Caco-2 (cell line): ENCODE measurements around the gene AP1S3. TPM values are rescaled to one million over a fixed set of nuclear protein-coding genes. Genes with fewer than 3 reads are reported as not detected.

Experiments
- BruUV-seq: library from RNA; stranded (reverse); fragments of 400-500 nt; replicated peaks from 2 replicates; lab custom pipeline; 2021; lab: Mats Ljungman, UMichigan
- CTCF ChIA-PET: fragments of 300-600 bp; sonication (Branson Sonifier 250); formaldehyde crosslinking; loops from one replicate; lab custom pipeline; 2022; ENCODE audit warnings: antibody characterized with exemption; lab: Charles Lee
- POLR2A ChIA-PET: fragments of 300-600 bp; sonication (Branson Sonifier 250); formaldehyde crosslinking; loops from one replicate; lab custom pipeline; 2022; ENCODE audit warnings: antibody characterized with exemption; lab: Charles Lee
- DNase-seq, 2 experiments: peaks; one replicate each; pipeline versions ENCODE4 v3.0.0 to v3.0.0-alpha.2; 2020 to 2022
- H3K27me3 ChIP-seq: replicated peaks from 2 replicates; pipeline ENCODE4 v1.6.0; 2011; ENCODE audit warnings: low read length; ENCODE audit not compliant: control insufficient read depth, insufficient read depth
- H3K36me3 ChIP-seq: 2 replicates; pipeline ENCODE4 v1.5.1; 2011; ENCODE audit warnings: low read length; ENCODE audit not compliant: control insufficient read depth, insufficient read depth
- H3K4me1 ChIP-seq: fragments of 250-450 bp; sonication (Bioruptor Pico); 2 replicates; pipeline ENCODE4 v1.5.1; 2020; ENCODE audit warnings: mild to moderate bottlenecking
- H3K4me3 ChIP-seq: 2 replicates; pipeline ENCODE4 v1.5.1; 2011; ENCODE audit warnings: low read depth, mild to moderate bottlenecking, control low read depth, low read length
- H3K9me3 ChIP-seq: fragments of 250-450 bp; sonication (Bioruptor Pico); 2 replicates; pipeline ENCODE4 v1.5.1; 2020; ENCODE audit warnings: mild to moderate bottlenecking, moderate library complexity
- H3K27ac Mint-ChIP-seq: one replicate; pipeline ENCODE4 v1.8.0; 2022; ENCODE audit warnings: mixed read lengths; ENCODE audit not compliant: unreplicated experiment
- H3K27me3 Mint-ChIP-seq: one replicate; pipeline ENCODE4 v1.8.0; 2022; ENCODE audit warnings: mixed read lengths; ENCODE audit not compliant: insufficient read depth, unreplicated experiment
- H3K36me3 Mint-ChIP-seq: one replicate; pipeline ENCODE4 v1.8.0; 2022; ENCODE audit warnings: mild to moderate bottlenecking, mixed read lengths; ENCODE audit not compliant: insufficient read depth, unreplicated experiment
- H3K4me1 Mint-ChIP-seq: one replicate; pipeline ENCODE4 v1.8.0; 2022; ENCODE audit warnings: low read depth, mixed read lengths; ENCODE audit not compliant: unreplicated experiment
- H3K4me3 Mint-ChIP-seq: one replicate; pipeline ENCODE4 v1.8.0; 2022; ENCODE audit warnings: mild to moderate bottlenecking, moderate library complexity, mixed read lengths; ENCODE audit not compliant: unreplicated experiment
- H3K9me3 Mint-ChIP-seq: one replicate; pipeline ENCODE4 v1.8.0; 2022; ENCODE audit warnings: mixed read lengths; ENCODE audit not compliant: unreplicated experiment
- intact Hi-C: fragments of 100-400 bp; cut with micrococcal nuclease; formaldehyde crosslinking; loops from one replicate; pipeline ENCODE4 v1.10.0; 2022; ENCODE audit not compliant: unreplicated experiment
- total RNA-seq: library from RNA; stranded (reverse); gene quantifications from 2 replicates; pipeline ENCODE4 v1.2.3, GENCODE V29; 2022
- TF ChIP-seq, protein P1 (sequence below), 2 experiments: fragments of 200-600 bp in 1 of 2; IDR thresholded peaks; 1 replicate in 1 of 2; 2 replicates in 1 of 2; pipeline versions ENCODE4 v1.5.1 to v1.8.0; 2011 to 2022; ENCODE audit warnings: antibody characterized with exemption in 1 of 2, control low read depth in 1 of 2, inconsistent platforms in 1 of 2, low read depth in 1 of 2, low read length in 1 of 2, mild to moderate bottlenecking in 1 of 2, moderate library complexity in 1 of 2; ENCODE audit not compliant: insufficient read depth in 1 of 2, severe bottlenecking in 1 of 2, unreplicated experiment in 1 of 2

The AP1S3 gene
- total RNA-seq, 1 experiment from 2014 or later, result 180 TPM

DNA sequence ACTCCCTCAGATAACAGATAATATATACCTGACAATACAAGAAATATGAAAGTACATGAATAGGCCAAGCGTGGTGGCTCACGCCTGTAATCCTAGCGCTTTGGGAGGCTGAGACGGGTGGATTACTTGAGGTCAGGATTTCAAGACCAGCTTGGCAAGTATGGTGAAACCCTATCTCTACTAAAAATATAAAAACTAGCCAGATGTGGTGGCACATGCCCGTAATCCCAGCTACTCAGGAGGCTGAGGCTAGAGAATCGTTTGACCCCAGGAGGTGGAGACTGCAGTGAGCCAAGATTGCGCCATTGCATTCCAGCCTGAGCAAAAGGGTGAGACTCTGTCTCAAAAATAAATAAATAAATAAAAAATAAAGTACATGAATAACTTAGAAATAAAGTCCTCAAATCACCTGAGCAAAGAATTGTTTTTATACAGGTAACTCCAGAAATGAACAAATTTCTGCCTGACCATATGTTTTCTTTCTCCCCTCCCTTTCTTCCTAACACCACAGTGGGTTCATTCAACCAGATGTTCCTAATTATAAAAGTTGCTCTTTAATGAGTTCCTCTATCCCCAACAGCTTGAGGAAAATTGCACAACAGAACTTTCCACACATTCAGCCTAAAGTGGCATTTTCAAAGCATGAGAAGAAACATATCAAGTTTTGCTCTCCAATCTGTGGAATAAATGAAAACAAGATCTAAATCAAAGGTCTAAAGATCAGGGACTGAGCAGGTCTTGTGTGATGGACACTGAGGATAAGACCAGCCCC, 33.6 kb upstream of the AP1S3 start:
- Mint-ChIP-seq H3K9me3 (no peaks in the 10 kb centered on the region), H3K4me3 (no peak overlapping the region), H3K4me1 (peaks cover 18% of the 10 kb centered on the region), H3K27ac (peak overlapping the region; percentile 42), H3K27me3 (no peaks in the 10 kb centered on the region), H3K36me3 (peaks cover 70% of the 10 kb centered on the region)
- DNase-seq, result no peak
- intact Hi-C loops, result no loop called here
- BruUV-seq, result no TSS peak
- POLR2A ChIA-PET, result no interaction called here
- H3K4me1 ChIP-seq, result peaks cover 5% of the 10 kb centered on the region; the same call in 1 of the 2 replicates
- H3K4me3 ChIP-seq, result no peak overlapping the region
- peaks cover 6% of the 10 kb centered on the region for H3K36me3 ChIP-seq
- H3K9me3 ChIP-seq, result 0 out of 2 replicates have a peak, but pooled peaks cover 3% of the 10 kb centered on the region
- TF ChIP-seq, protein P1, sequence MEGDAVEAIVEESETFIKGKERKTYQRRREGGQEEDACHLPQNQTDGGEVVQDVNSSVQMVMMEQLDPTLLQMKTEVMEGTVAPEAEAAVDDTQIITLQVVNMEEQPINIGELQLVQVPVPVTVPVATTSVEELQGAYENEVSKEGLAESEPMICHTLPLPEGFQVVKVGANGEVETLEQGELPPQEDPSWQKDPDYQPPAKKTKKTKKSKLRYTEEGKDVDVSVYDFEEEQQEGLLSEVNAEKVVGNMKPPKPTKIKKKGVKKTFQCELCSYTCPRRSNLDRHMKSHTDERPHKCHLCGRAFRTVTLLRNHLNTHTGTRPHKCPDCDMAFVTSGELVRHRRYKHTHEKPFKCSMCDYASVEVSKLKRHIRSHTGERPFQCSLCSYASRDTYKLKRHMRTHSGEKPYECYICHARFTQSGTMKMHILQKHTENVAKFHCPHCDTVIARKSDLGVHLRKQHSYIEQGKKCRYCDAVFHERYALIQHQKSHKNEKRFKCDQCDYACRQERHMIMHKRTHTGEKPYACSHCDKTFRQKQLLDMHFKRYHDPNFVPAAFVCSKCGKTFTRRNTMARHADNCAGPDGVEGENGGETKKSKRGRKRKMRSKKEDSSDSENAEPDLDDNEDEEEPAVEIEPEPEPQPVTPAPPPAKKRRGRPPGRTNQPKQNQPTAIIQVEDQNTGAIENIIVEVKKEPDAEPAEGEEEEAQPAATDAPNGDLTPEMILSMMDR (IDR thresholded peaks at IDR 0.05; ENCODE audit: insufficient read depth in 1 of 2, low read depth in 1 of 2, low read length in 1 of 2, severe bottlenecking in 1 of 2, unreplicated experiment in 1 of 2), result no peak
- CTCF ChIA-PET, result no interaction called here
- no peaks in the 10 kb centered on the region for H3K27me3 ChIP-seq

DNA sequence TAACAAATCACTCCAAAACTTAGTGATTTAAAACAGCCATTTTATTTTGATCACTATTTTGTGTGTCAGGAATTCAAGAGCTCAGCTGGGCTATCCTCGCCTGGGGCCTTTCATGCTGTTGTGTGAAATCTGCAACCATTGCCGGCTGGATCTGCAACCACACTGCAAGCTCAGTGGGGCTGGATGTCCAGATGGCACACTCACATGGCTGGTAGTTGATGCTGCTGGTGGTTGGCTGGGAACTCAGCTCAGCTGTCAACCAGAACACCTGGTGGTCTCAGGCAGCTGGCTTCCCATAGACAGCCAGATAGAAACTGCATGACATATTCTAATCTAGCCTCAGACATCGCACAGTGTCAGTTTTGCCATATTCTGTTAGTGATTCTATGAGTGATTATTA, 30.6 kb upstream of the AP1S3 start:
- ChIA-PET CTCF (no interaction called here), POLR2A (no interaction called here)
- Histone ChIP-seq H3K9me3 (0 out of 2 replicates have a peak, but pooled peaks cover 3% of the 10 kb centered on the region), H3K4me3 (no peak overlapping the region), H3K36me3 (no peaks in the 10 kb centered on the region), H3K4me1 (peaks cover 11% of the 10 kb centered on the region), H3K27me3 (no peaks in the 10 kb centered on the region)
- intact Hi-C loops, result no loop called here
- H3K27ac Mint-ChIP-seq, result no peak overlapping the region
- peaks cover 50% of the 10 kb centered on the region for H3K36me3 Mint-ChIP-seq
- H3K27me3 Mint-ChIP-seq, result no peaks in the 10 kb centered on the region
- peaks cover 31% of the 10 kb centered on the region for H3K4me1 Mint-ChIP-seq
- H3K9me3 Mint-ChIP-seq, result no peaks in the 10 kb centered on the region
- TF ChIP-seq, protein P1 (IDR thresholded peaks at IDR 0.05; ENCODE audit: insufficient read depth in 1 of 2, low read depth in 1 of 2, low read length in 1 of 2, severe bottlenecking in 1 of 2, unreplicated experiment in 1 of 2), result no peak
- H3K4me3 Mint-ChIP-seq, result no peak overlapping the region
- no peak for DNase-seq
- BruUV-seq, result no TSS peak

DNA sequence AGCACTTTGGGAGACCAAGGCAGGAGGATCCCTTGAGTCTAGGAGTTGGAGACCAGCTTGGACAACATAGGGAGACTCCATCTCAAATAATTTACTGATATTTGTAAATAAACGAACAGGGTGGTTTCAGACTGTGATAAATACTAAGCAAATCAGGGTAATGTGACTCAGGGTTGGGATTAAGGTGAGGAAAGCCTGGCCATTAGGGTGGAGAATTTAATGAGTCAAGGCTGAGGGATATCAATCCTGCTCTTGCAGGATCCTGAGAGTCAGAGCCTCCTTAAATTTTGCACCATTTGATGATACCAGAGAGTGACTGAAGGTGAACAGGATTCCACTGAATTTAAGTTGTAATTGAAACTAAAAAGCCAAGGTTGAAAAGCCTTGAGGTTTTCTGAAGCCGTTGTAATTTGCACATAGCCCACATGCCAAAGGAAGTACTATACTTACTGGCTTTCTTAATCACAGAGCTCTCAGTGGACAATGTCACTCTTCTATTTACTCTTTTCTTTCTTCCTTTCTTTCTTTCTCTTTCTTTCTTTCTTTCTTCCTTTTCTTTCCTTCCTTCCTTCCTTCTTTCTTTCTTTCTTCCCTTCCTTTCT, 28.6 kb upstream of the AP1S3 start:
- no peaks in the 10 kb centered on the region for H3K36me3 ChIP-seq
- no peak overlapping the region for H3K4me3 Mint-ChIP-seq
- H3K27ac Mint-ChIP-seq, result peak overlapping the region; percentile 42
- peaks cover 29% of the 10 kb centered on the region for H3K4me1 ChIP-seq
- no TSS peak for BruUV-seq
- H3K9me3 Mint-ChIP-seq, result no peaks in the 10 kb centered on the region
- peaks cover 44% of the 10 kb centered on the region for H3K4me1 Mint-ChIP-seq
- TF ChIP-seq, protein P1 (IDR thresholded peaks at IDR 0.05; ENCODE audit: insufficient read depth in 1 of 2, low read depth in 1 of 2, low read length in 1 of 2, severe bottlenecking in 1 of 2, unreplicated experiment in 1 of 2), result no peak
- no peak overlapping the region for H3K4me3 ChIP-seq
- intact Hi-C loops, result no loop called here
- CTCF ChIA-PET, result no interaction called here
- peaks cover 42% of the 10 kb centered on the region for H3K36me3 Mint-ChIP-seq
- H3K27me3 Mint-ChIP-seq, result no peaks in the 10 kb centered on the region
- POLR2A ChIA-PET, result no interaction called here
- no peak for DNase-seq
- no peaks in the 10 kb centered on the region for H3K9me3 ChIP-seq
- H3K27me3 ChIP-seq, result no peaks in the 10 kb centered on the region
